ENCODE results near the gene CCDC154. TPM values are rescaled to one million over a fixed set of nuclear protein-coding genes. Genes with fewer than 3 reads are reported as not detected.

The CCDC154 gene
- polyA plus RNA-seq, 1 experiment = 0.02 TPM

- POLR2A ChIA-PET = no interaction called here
- CTCF ChIA-PET = no interaction called here
Measured at GRCh38 chr16:1461146-1461545, 16.8 kb upstream of the CCDC154 start.

GRCh38 chr16:1460602-1461138 lies 16.3 kb upstream of the CCDC154 start:
- no peak for TF ChIP-seq CTCF (IDR thresholded peaks at IDR 0.05; ENCODE audit: low read depth, low read length)
- Histone ChIP-seq H3K4me3 (ENCODE audit: low read depth, low read length) (no peak overlapping the region), H3K9me3 (ENCODE audit: control insufficient read depth, insufficient read depth, low read length) (no peaks in the 10 kb centered on the region; the same call in 1 of the 2 replicates), H3K27me3 (ENCODE audit: control insufficient read depth, insufficient read depth, low read length) (no peaks in the 10 kb centered on the region), H3K27ac (ENCODE audit: low read depth, low read length) (no peak overlapping the region)
- ChIA-PET CTCF (no interaction called here), POLR2A (no interaction called here)
- DNase-seq (ENCODE audit: low read depth, low spot score) = no peak

More at GRCh38 chr16:1461146-1461545, 16.8 kb upstream of the CCDC154 start:
- Histone ChIP-seq H3K27me3 (ENCODE audit: control insufficient read depth, insufficient read depth, low read length) (no peaks in the 10 kb centered on the region), H3K4me3 (ENCODE audit: low read depth, low read length) (no peak overlapping the region), H3K27ac (ENCODE audit: low read depth, low read length) (no peak overlapping the region), H3K9me3 (ENCODE audit: control insufficient read depth, insufficient read depth, low read length) (no peaks in the 10 kb centered on the region; the same call in 1 of the 2 replicates)
- TF ChIP-seq CTCF (IDR thresholded peaks at IDR 0.05; ENCODE audit: low read depth, low read length) = no peak
- no peak for DNase-seq (ENCODE audit: low read depth, low spot score)

- H3K4me3 ChIP-seq (ENCODE audit: low read depth, low read length) = no peak overlapping the region
- H3K27me3 ChIP-seq (ENCODE audit: control insufficient read depth, insufficient read depth, low read length) = no peaks in the 10 kb centered on the region
- TF ChIP-seq CTCF (IDR thresholded peaks at IDR 0.05; ENCODE audit: low read depth, low read length) = no peak
- CTCF ChIA-PET = no interaction called here
- DNase-seq (ENCODE audit: low read depth, low spot score) = no peak
- no peaks in the 10 kb centered on the region; the same call in 1 of the 2 replicates for H3K9me3 ChIP-seq (ENCODE audit: control insufficient read depth, insufficient read depth, low read length)
- H3K27ac ChIP-seq (ENCODE audit: low read depth, low read length) = no peak overlapping the region
- POLR2A ChIA-PET = no interaction called here
Measured at GRCh38 chr16:1459967-1460366, 15.6 kb upstream of the CCDC154 start.

- CTCF ChIA-PET = no interaction called here
- no peak for TF ChIP-seq CTCF (IDR thresholded peaks at IDR 0.05; ENCODE audit: low read depth, low read length)
- DNase-seq (ENCODE audit: low read depth, low spot score) = no peak
- Histone ChIP-seq H3K27me3 (ENCODE audit: control insufficient read depth, insufficient read depth, low read length) (no peaks in the 10 kb centered on the region), H3K27ac (ENCODE audit: low read depth, low read length) (no peak overlapping the region), H3K9me3 (ENCODE audit: control insufficient read depth, insufficient read depth, low read length) (no peaks in the 10 kb centered on the region; the same call in 1 of the 2 replicates), H3K4me3 (ENCODE audit: low read depth, low read length) (no peak overlapping the region)
- POLR2A ChIA-PET = no interaction called here
Measured at GRCh38 chr16:1458977-1459341, 14.6 kb upstream of the CCDC154 start.

GRCh38 chr16:1458336-1458976 lies 14.1 kb upstream of the CCDC154 start:
- TF ChIP-seq CTCF (IDR thresholded peaks at IDR 0.05; ENCODE audit: low read depth, low read length) = no peak
- Histone ChIP-seq H3K27ac (ENCODE audit: low read depth, low read length) (no peak overlapping the region), H3K27me3 (ENCODE audit: control insufficient read depth, insufficient read depth, low read length) (no peaks in the 10 kb centered on the region), H3K9me3 (ENCODE audit: control insufficient read depth, insufficient read depth, low read length) (no peaks in the 10 kb centered on the region; the same call in 1 of the 2 replicates), H3K4me3 (ENCODE audit: low read depth, low read length) (no peak overlapping the region)
- ChIA-PET CTCF (no interaction called here), POLR2A (no interaction called here)
- no peak for DNase-seq (ENCODE audit: low read depth, low spot score)

All from AG04450 (cell line).